HG02623 (cell line): Measurements from ENCODE around the gene METTL9.
A peak's percentile ranks its signal among the peaks of the same experiment; 100 is the strongest.
"Not testable (repeated sequence)": the region's sequence is repeated elsewhere in the genome, so short reads cannot be mapped to it uniquely, and the experiment has no call there.

Experiments used
- ATAC-seq: cut with Tn5 transposase; IDR thresholded peaks from one replicate; pipeline ENCODE4 v1.9.1; 2021; ENCODE audit warnings: moderate library complexity; ENCODE audit not compliant: unreplicated experiment

Gene METTL9

GRCh38 chr16:21599122-21600030, at the start of gene METTL9:
Gene METTL9 (plus strand): TSS chr16:21599577. CDS start chr16:21599734, 157 bp downstream.
- ATAC-seq = peak; percentile 90

DNA sequence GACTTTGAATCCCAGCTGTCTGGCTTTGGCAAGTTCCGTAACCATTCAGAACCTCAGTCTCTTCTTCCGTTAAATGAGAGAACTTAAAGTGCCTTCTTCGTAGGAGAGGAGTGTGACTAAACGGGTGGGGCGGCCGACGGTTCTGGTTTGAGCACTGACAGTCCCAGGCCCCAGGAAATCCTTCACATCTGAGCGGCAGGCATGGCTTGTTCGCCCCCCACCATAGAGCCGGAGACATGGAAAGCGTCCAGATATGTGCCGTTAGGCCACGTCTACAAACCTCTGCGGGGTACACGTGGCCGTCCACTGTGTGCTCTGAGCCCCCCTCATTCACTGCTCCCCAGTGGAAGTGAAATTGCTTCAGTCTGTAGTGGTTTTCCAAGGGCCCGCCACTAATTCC, 49.4 kb upstream of the METTL9 start:
- ATAC-seq = not testable (repeated sequence)

GRCh38 chr16:21550435-21550834, 48.9 kb upstream of the METTL9 start:
- ATAC-seq = not testable (repeated sequence)

DNA sequence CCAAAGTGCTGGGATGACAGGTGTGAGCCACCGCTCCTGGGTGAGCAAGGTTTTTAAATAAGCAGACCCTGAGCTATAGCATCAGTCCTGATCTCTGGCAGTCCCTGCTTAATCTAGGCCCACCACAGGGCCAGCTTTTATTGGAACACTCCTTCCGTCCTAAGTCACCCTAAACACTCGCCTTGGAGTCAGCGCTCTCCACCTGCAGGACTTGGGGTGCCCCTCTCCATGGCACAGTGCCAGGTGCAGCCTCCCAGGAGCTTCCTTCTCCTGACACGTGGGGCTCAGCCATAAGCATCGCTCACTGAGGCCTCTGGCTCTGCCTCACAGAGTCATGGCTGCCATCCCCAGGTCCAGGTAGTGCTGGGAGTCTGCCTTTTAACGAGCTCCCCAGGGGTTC, 48.3 kb upstream of the METTL9 start:
- ATAC-seq = not testable (repeated sequence)

- ATAC-seq = not testable (repeated sequence)
Observed at GRCh38 chr16:21551600-21551999, 47.8 kb upstream of the METTL9 start.

DNA sequence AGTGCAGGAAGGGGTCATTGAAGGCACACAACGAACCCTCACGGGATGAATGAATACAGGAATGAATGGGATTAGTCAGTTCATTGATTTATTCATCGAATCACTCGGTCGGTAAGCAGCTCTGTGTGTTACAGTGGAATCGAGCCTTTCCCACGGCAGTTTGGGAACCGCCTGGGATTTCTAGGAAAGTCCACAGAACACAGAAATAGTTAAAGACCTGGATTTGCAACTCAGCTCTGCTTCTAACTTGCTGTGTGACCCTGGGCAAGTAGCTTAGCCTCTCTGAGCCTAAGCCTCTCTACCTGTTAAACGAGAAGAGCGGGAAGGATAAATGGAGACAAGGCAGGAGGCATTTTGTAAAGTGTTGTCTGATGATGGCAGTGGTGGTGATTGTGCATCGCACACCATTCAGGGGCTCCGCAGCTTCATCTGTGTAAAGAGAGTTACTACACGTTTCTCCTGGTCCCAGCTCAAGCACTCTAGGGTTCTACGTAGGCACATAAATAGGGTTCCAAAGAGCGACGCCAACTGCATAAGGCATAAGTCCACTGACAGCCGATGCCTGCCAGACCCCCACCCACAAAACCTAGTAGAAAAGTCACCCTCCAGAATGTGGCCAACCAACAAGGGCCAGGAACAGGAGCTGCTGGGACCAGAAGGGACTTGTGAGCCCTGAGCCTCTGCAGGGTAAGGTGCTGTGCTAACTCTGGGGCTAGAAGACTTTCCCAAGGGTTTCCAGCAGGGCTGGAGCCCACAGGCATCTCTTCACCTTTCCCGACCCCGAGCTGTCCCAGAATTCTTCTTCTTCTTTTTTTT, 45.7 kb upstream of the METTL9 start:
- not testable (repeated sequence) for ATAC-seq

DNA sequence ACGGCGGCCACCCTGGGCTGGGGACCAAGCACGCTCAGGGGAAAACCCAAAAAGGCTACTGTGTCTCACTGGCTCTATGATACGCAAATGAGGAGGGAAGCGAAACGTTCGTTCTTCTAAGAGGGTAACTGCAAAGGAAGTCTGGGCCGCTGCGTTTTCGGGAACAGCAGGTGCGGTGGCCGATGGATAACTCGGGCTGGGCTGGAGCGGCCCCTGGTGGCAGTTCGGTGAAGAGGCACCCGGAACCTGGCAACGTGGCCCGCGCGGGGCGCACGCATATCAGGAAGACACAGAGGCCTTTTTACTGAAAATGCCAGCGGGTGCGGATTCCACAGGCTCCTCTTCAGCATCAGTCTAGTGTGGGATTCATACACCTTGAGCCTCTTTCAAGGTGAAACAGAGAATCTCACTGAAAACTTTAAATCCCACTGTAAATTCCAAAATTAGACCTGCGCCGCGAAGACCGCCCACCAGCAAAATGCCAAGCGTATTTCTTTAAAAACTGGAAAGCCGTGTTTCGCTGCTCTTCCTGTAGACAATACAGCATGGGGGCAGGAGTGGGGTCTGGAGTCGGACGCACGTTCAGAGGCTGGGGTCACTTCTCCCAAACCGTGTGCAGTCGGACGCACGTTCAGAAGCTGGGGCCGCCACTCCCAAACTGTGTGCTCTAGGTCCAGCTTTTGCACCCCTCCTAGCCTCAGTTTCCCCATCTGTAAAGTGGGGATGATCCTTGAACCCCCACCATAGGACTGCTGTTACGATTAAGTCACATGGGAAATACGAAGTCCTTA, 44.4 kb upstream of the METTL9 start:
- peak; percentile 93 for ATAC-seq

DNA sequence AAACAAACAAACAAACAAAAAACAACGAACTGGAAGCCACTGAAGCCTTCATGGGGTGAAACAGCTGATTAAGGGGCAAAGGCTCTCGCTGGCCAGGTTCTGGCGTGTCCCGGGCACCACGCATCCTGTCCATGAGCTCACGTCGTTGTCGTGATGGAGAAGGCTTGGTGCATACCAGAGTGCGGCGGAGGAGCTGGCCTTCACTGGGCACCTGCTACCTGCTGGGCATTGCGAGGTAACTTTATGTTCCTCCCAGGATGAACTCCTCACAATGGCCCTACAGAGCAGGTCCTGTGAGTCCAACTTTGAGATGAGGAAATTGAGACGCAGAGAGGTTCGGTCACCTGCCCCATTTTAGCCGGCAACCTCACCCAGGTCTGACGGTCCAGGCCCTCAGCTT, 43.8 kb upstream of the METTL9 start:
- not testable (repeated sequence) for ATAC-seq

- not testable (repeated sequence) for ATAC-seq
Observed at GRCh38 chr16:21556026-21556595, 43.3 kb upstream of the METTL9 start.

DNA sequence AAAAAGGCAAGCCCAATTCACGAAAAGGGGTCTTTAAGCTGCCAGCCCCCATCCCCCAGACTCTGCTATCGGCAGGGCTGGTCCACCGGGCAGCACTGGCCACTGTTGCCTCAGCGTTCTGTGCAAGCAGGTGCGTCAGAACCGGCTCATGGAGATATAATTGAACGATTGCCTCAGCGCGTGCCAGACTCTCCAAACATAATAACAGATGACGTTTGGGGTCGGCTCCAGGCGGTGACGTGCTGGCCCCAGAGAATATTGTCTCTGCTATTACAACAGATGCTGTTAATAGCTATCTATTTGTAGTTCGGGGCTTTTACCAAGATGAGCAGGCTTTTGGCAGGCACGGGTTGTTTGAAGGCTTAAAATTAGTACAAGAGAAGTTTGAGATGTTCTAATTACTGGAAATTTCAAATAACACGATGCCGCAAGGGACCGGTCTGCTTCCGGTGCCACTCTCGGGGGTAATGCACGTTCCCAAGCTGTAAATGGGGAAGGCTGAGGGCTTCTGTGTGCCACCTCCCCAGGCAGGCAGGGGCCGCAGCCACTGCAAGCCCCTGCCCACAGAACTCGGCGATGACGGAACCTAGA, 42.6 kb upstream of the METTL9 start:
- not testable (repeated sequence) for ATAC-seq

DNA sequence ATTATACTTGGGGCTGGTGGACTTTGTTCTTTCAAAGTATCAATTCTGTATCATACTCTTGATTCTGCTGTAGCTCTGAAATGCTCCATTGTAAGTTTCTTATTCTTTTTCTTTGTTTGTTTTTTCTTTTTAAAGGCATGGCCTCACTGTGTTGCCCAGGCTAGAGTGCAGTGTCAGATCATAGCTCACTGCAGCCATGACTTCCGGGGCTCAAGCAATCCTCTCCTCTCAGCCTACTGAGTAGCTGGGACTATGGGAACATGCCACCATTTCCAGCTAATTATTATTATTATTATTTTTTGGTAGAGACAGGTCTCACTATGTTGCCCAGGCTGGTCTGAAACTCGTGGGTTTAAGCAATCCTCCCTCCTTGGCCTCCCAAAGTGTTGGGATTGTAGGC, 38.9 kb upstream of the METTL9 start:
- ATAC-seq = no peak

GRCh38 chr16:21563676-21564075, 35.7 kb upstream of the METTL9 start:
- no peak for ATAC-seq

- not testable (repeated sequence) for ATAC-seq
Observed at GRCh38 chr16:21564367-21564766, 35.0 kb upstream of the METTL9 start.

DNA sequence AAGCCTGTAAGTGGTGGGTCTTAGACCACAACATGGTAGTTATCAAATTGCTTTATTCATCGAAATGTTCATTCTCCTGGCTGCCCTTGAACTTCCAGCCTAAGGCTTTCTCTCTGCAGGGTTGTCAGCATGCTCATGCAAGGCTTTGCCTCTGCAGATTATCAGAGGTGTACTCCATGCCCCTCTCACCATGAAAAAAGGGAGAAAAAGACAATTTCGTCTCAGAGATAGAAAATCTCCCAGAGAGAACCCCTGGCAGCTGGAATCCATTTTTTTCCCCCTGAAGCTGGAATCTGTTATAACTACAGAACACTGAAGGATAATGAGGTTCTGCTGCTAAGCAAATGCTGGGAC, 33.9 kb upstream of the METTL9 start:
- no peak for ATAC-seq

DNA sequence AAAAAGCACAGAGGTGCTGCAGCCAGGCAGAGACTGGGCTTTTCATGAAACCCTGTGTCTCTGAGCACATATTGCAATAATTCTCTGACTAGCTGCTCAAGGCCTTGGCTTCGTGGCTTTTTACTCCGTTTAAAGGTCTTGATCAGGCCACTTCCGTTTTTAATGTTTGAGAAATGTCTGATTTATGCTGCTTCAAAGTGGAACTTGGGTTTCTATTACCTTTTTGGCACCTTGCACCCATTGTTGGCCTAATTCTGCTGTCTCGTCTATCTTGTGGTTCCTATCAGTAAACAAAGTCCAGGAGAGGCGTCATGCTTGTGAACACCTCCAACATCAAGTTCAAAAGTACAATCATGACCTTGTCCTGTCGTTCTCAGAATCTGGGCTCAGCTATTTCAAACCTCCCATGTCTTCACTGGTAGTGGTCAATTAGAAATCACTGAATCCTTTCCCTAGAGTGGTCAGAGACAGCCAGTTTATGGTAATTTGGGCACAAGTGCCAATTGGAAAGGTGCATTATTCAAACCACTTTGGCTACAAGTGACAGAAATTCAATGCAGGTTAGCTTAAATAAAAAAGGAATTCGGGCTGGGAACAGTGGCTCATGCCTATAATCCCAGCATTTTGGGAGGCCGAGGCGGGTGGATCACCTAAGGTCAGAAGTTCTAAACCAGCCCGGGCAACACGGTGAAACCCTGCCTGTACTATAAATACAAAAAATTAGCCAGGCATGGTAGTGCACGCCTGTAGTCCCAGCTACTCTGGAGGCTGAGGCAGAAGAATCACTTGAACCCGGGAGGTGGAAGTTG, 33.3 kb upstream of the METTL9 start:
- no peak for ATAC-seq

DNA sequence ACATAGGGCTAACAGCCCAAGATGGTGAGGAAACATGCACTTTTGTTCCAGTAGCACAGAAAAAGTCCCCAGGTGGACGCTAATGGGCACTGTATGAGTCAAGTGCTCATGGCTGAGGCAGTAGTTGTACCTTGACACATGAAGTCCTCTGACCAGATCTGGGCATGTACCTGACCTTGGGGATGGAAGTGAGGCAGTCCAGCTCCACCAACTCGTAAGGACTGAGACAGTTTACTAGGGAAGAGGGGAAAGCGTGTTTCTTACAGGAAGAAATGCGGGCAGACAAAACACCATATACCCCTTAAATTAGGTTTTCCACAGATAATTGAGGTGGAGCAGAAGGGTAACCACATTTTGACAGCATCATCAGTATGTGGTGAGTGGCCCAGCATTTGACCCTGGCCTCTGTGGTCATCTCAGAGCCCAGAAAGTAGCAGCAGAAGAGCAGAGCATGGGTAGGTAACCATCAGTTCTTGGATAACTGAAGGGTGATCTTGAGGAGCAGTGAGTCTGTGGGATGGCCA, 32.4 kb upstream of the METTL9 start:
- ATAC-seq = no peak

DNA sequence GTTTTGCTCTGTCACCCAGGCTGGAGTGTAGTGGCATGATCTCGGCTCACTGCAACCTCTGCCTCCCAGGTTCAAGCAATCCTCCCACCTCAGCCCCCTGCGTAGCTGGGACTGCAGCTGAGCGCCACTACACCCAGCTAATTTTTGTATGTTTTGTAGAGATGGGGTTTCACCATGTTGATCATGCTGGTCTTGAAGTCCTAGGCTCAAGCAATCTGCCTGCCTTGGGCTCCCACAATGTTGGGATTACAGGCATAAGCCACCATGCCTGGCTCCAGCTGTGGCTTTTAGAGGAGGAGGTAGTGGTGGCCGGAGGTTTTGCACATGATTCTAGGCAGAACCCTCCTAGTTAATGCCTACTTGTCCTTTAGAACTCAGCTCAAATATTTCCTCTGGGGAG, 31.9 kb upstream of the METTL9 start:
- not testable (repeated sequence) for ATAC-seq

- no peak for ATAC-seq
Observed at GRCh38 chr16:21568502-21569189, 30.7 kb upstream of the METTL9 start.

DNA sequence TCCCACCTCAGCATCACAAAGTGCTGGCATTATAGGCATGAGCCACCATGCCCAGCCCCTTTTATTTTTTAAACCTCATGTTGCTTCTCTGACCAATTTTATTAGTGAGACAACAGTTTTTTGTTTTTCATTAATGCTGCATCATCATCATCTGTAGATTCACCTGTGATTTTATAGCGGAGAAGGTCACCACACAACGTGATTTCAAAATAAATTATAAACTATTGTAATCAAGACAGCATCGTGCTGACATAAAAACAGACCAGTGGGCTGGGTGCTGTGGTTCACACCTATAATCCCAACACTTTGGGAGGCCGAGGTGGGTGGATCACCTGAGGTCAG, 28.7 kb upstream of the METTL9 start:
- no peak for ATAC-seq
